GM19467 (cell line): ENCODE measurements around the gene ENPP3.
"Not testable (repeated sequence)": the region's sequence is repeated elsewhere in the genome, so short reads cannot be mapped to it uniquely, and the experiment has no call there.

Source experiments
- ATAC-seq: cut with Tn5 transposase; IDR thresholded peaks from one replicate; pipeline ENCODE4 v1.9.1; 2021; ENCODE audit warnings: mild to moderate bottlenecking, moderate library complexity; ENCODE audit not compliant: unreplicated experiment

The ENPP3 gene

DNA sequence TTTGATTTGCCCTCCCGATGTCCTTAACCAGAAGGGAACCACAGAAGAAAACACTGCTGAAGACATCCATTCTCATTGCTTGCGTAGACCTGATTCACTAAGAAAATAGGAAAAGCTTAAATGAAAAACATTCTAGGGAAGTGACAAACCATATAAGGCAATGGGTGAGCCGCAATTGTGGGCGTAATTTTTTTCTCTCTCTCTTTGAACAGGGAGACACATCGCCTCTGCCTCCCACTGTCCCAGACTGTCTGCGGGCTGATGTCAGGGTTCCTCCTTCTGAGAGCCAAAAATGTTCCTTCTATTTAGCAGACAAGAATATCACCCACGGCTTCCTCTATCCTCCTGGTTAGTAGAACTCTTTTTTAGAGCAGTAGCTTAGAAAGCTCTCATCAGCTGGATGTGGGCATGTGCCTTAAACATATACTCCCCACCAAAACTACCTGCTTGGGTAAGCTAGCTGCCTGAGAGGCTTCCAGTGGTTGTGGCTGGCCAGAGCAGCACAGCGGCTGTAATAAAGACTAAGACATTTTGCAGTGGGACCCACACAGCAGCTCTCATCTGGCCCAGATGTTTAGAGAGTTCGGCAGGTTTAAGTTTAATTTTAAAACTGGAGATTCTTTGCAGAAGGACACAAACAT is 96.4 kb downstream of the ENPP3 start:
- no peak for ATAC-seq

DNA sequence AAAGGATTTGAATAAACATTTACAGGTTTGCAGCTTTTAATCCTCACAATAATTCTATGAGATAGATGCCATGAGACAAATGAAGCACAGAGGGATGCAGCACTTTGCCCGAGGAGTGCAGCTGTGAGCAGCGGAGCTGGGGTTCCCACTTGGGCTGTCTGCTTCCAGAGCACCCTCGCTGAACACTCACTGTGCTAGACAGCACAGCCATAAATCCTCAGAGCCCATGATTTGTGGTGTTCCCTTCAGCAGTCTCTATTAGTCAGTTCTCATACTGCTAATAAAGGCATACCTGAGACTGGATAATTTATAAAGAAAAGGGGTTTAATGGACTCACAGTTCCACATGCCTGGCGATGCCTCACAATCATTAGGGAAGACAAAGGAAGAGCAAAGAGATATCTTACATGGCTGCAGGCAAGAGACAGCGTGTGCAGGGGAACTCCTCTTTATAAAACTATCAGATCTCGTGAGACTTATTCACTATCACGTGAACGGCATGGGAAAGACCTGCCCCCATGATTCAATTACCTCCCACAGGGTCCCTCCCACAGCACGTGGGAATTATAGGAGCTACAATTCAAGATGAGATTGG is 99.0 kb downstream of the ENPP3 start:
- no peak for ATAC-seq

DNA sequence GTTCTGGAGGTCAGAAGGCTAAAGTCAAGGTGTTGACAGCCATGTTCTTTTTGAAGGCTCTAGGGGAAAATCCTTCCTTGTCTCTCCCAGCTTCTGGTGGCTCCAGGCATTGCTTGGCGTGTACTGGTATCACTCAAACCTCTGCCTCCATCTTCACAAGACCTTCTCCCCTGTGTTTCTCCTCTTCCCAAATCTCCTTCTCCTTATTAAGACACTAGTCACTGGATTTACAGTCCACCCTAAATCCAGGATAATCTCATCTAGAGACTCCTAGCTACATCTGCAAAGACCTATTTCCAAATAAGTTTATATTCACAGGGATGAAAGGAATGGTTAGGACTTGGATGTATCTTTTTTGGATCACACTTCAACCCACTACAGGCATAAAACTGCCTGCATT is 99.7 kb downstream of the ENPP3 start:
- no peak for ATAC-seq

DNA sequence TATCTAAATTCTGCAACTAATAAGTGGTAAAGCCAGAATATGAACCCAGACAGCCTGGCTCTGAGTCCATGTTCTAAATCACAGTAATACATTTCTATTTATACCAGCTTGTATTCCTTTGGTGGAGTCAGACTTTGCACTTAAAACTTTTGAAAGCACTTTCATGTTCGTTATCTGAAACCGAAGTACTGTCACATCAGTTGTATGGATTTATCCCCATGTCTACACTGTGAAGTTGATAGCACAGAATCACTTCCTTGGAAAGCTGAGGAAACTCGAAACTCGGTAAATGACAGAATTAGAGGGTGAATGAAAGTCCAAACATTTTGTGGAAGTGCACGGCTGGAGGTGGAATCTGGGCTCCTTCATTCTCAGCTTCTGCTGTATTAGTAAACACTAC is 102.0 kb downstream of the ENPP3 start:
- no peak for ATAC-seq

DNA sequence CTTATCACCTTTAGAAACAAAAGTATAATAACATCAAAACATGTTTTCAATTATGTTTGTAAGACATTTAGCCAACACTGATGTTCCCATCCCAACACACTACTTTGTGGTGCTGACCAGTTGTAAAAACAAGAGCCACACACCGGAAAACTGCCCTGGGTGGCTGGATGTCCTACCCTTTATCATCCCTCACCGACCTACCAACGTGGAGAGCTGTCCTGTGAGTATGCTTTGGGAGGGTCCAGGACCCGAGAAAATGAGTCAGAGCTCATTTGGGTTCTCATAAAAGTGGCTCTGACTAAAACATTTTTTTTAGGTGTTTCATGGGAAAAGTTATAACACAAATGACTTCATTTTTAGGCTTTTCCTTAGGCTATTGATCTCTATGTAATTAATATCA is 103.1 kb downstream of the ENPP3 start:
- ATAC-seq: no peak

DNA sequence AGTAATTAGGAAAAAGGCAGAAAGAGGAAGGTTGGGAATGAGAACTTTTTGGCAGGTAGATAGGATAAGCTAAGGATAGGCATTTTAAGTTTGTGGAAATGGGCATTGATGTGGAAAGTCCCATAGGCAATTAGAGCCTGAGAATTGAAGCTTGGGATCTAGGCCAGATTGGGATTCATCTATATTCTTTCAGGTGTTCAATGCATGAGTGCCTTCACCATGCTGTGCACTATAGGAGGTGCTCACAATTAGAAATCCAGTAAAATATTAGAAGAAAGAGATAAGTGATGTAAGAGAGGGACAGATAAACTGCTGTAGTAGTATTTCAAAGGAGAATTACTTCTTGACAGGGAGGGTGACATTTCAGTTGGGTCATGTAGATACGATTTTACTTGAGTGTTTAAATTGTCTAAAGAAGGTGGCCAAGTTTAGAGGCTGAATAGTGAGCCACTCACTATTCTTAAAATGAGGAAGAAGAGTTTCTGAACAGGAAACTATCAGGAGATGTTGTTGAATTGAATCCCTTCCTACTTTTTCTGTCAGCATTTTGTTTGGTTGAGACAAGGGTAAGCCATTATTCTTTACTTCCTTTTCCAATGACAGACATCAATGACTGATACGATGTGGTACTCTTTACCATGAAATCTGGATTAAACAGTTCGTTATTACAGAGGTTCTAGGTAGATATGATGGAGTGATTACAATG is 104.7 kb downstream of the ENPP3 start:
- ATAC-seq: no peak

DNA sequence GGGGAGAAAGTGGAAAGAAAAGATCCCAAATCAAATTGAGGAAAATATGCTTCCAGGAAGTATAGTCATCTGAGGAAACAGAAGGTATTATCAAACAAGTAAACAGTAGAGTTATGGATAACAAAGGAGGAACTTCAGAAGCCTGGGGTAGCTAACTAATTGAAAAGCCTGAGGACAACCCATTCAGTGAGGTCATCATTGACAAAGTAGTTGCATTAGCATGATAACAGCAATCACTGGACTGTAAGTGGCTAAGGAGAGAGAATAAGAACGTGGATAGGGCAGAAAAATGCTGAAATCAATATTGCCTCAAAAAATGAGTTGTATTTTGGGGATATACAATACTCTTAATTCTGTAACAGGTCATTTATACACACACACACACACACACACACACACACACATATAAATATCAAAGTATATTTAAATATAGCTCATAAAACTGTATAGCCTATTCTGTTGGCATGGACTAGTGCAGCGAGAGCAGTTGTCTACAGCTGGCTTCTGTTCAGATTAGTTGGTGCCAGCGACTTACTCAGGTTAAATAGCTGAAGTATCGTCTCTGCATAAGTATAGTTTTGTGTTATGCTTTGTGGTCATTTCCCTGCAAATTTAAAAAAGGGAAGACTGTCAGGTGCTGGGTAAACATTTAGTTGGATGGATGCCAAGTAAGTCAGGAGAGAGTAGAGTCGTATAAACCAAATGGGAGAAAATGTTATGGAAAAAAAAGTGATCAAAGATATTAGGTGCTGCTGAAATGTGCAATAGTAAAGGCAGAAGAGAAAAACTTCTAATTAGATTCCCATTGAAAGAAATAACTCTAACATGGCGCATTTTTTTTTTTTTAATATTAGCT is 107.6 kb downstream of the ENPP3 start:
- ATAC-seq: no peak

DNA sequence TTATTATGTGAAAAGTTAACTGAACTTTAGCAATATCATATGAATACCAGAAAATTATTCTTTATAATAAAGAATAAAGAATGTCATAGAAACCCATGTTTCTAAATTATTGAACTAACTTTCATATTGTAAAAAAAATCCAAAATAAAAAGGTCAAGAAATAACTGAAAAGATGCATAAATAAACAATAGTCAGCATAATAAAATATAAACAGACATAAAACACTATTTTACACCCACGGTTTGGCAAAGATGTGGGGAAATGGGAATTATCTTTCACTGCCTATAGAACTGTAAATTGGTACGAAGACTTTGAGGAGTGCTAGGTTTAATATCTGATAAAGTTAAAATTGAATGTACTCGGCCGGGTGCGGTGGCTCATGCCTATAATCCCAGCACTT is 108.4 kb downstream of the ENPP3 start:
- ATAC-seq: no peak

DNA sequence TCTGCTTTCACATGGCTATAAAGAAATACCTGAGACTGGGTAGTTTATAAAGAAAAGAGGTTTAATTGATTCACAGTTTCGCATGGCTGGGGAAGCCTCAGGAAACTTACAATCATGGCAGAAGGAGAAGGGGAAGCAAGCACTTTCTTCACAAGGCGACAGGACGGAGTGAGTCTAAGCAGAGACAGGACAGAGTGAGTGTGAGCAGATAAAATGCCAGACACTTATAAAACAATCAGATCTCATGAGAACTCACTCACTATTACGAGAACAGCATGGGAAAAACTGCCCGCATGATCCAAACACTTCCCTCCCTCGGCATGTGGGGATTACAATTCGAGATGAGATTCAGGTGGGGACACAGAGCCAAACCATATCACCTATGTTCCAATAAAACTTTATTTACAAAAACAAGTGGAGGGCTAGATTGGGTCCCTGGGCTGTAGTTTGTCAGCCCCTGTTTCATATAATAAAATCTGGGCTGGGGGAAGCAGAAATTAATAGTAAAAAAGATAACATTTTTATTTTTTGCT is 110.8 kb downstream of the ENPP3 start:
- ATAC-seq: no peak

DNA sequence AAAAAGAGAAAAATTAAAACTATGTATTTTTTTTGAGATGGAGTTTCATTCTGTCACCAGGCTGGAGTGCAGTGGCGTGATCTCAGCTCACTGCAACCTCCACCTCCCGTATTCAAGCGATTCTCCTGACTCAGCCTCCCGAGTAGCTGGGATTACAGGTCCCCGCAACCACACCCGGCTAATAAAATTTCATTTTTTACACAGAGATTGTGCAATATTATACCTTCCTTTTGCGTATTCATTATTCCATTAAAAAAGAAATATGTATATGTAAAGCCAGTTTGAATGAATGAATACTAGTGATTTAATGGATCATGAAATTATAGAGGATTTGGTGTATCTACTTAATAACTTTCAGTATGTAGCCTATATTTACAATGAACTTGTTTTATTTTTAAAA is 111.9 kb downstream of the ENPP3 start:
- no peak for ATAC-seq

DNA sequence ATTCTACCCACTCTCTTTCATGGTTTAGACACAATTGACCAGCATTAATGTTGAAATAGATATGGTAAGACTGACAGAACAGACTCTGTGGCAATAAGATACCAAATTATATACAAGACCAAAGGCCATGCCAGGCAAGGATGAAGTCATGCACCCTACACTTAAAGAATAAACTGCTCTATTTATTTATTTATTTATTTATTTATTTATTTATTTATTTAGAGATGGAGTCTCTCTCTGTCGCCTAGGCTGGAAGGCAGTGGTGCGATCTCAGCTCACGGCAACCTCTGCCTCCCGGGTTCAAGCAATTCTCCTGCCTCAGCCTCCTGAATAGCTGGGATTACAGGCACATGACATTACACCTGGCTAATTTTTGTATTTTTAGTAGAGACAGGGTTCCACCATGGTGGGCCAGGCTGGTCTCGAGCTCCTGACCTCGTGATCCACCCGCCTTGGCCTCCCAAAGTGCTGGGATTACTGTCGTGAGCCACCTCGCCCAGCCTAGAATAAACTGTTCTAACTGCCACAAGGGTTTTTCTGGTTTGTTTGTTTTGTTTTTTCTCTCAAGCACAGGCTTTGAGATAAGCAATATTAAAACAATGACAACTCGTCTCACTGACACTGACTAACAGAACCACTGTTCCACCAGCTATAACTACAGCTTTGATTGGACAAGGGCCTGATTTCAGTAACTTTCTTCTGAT is 114.1 kb downstream of the ENPP3 start:
- ATAC-seq: not testable (repeated sequence)

DNA sequence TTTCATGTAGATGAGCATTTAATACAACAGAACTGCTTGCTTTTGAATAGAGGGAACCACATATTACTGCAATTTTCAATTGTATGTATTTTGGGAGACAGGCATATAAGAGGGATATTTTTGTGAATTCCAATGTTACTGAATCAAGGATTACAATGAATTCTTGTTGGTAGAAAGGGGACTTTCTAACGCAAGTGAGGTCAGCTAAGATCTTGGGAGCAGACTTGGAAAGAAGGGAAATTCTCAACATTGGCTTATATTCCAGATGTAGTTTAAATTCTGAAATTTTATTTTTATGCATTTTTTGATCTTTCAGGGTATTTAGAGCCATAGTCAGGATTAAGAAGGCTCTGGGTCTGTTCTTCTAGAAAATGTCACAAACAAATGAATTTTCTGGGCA is 117.0 kb downstream of the ENPP3 start:
- no peak for ATAC-seq

DNA sequence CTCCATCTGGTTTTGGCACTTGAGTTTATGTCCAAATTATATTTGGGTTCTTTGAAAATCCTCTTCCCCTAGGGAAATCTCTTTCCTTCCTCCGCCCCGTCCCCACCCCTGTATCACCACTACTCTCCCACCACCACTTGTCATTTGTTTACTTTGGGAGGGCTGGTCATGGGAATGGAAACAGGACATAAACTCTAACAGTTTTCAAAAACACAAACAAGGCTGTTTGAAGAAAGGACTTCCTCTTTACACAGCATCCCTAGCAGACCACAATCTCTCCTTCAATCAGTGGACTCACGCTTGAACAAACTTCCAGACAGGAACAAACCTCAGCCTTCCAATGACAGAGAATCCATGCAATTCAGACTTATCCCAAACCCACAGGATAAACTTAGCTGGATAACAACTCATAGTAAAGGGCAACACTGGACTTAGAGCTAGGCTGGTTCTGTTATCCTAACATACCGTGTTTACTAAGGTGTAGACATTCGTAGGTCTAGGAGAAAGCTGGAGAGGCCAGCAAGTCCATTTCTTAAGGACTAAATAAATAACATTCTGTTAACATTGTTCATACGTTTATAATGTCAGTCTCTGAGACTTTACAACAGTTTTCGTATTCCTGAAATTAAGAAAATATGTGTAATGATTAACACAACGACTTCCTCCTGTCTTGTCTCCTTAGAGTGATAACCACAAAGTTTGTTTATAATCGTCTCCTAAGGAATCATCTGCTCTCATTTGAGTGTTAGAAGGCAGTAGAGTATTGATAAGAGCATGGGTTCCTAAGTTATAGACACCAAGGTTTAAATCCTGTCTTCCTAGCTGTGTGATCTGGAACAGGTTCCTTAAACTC is 117.8 kb downstream of the ENPP3 start:
- no peak for ATAC-seq

DNA sequence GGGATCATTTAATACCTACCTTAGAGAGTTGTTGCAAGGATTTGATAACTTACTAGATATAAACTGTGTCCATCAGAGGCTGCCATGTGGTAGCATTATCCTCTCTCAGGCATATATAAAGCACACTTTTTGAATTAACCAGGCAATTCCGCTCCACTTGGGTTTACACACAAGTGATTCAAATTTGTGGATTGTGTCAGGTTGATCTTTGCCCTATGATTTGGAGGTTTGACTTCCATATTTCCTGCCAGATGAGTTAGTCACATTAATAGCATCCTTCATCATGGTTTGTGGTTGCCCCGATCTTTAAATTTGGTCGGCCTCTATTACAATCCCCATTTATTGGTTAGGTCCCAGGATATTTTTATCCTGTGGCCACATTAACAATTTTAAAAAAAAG is 118.5 kb downstream of the ENPP3 start:
- no peak for ATAC-seq

DNA sequence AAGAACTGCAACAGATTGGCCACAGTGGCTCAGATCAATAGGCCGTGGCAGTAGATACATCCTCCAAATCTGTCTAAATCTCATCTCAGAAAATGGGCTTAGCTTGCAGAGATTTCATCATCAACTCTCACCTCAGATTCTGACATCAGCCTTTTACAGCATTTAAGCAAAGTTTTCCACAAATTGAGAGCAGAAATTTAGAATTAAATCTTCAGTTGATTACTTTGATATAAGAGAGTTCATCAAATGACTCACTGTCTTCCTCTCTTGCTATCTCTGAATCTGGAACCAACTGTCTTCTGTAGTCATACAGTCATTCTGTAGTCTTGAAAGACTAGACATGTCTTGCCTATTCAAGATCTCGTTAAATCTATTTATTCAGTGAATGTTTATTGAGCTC is 118.9 kb downstream of the ENPP3 start:
- ATAC-seq: no peak

DNA sequence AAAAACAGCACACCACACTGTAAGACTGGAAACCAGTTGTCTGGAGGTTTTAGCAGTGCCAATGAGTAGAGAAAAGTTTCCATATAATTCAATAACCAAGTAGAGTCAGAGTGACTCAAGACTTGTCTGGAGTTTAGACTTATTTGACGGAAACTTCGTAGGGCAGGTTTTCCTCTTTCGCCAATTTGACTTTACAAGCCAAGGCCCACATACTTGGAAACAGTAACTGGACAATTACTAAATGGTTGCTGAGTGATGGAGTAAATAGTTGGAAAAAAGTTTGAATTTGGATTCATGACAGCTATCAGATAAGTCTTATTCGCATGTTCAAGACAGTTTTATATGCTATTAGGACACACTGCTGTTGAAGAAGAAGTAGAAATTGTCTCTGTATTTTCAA is 121.8 kb downstream of the ENPP3 start:
- ATAC-seq: no peak

DNA sequence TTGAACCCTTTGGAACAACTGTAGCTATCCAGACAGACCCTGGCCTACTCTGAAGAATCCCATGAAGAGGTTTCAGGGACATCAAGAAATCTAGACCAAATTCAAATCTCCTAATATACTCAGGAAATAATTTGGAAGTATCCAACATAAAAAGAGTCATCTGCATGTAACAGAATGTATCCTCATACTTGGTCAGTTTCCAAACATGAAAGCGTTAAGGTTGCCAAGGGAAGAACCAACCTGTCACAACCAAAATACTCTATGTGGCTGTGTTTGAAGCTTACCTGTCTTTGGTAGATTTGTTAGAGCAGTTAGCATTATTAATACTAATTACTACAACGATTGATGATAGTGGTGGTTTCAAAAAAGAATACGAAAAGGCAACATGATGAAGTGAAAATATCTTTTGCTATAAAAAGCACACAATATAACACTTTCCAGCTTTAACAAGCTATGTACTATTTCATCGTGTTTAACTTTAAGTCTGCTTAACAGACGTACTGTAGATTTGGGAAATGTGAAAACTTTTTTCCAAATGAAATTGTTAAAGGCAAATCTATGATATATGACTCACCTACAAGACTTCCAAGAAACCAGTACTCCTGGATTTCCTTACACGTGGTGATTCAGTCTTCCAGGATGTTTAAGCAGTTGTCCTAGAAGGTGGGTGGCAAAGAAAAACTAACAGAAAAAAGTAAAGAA is 124.1 kb downstream of the ENPP3 start:
- no peak for ATAC-seq

DNA sequence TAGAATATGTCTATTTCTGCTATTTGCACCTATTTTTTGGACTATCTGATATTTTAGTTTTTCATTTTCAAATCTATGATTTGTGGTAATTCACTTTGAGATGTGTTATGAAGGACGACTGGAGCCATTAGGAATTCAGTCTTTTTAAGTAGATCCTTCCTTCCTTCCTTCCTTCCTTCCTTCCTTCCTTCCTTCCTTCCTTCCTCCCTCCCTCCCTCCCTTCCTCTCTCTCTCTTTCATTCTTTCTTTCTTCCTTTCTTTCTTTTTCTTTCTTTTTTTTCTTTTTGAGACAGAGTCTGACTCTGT is 124.6 kb downstream of the ENPP3 start:
- ATAC-seq: no peak

DNA sequence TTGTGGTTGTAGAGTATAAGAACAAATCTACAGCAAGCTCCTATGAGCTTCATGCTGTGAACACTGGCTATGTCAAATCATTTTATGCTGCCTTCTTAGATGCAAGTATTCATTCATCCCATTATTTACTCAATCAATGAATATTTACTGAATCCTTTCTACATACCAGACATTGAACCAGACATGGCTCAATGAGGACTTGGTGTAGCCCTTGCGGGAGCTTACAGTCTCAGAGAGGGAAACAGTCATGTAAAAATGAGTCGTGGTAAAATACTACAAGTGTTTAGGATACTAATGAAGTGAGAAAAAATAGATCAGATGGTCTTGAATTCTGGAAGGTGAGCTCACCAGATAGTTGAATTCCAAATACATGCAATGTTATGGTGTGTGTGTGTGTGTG is 125.9 kb downstream of the ENPP3 start:
- ATAC-seq: no peak
